Neural progenitor cell (in vitro differentiated cells): ENCODE measurements around the gene DDX27. TPM values are rescaled to one million over a fixed set of nuclear protein-coding genes. Genes with fewer than 3 reads are reported as not detected.

Experiments used
- DNase-seq: peaks from one replicate; pipeline ENCODE4 v3.0.0-alpha.2; 2016; ENCODE audit warnings: low spot score
- H2AFZ ChIP-seq: fragments of 200-600 bp; sonication (generic); replicated peaks from 2 replicates; pipeline ENCODE4 v1.6.1; 2016; ENCODE audit warnings: antibody characterized with exemption
- H3F3A ChIP-seq: fragments of 200-600 bp; sonication (generic); 2 replicates; pipeline ENCODE4 v1.6.1; 2016; ENCODE audit warnings: antibody characterized with exemption, low read depth
- H3K27ac ChIP-seq: fragments of 200-600 bp; sonication (generic); 2 replicates; pipeline ENCODE4 v1.5.1; 2016; ENCODE audit warnings: mild to moderate bottlenecking
- H3K27me3 ChIP-seq: fragments of 200-600 bp; sonication (generic); 2 replicates; pipeline ENCODE4 v1.6.1; 2016; ENCODE audit warnings: mild to moderate bottlenecking, moderate library complexity
- H3K36me3 ChIP-seq: fragments of 200-600 bp; sonication (generic); 2 replicates; pipeline ENCODE4 v1.5.1; 2016
- H3K4me1 ChIP-seq: fragments of 200-600 bp; sonication (generic); 2 replicates; pipeline ENCODE4 v1.6.1; 2016; ENCODE audit warnings: mixed run types
- H3K4me2 ChIP-seq: fragments of 200-600 bp; sonication (generic); 2 replicates; pipeline ENCODE4 v1.6.1; 2016
- H3K4me3 ChIP-seq: fragments of 200-600 bp; sonication (generic); 2 replicates; pipeline ENCODE4 v1.5.1; 2016
- H3K79me2 ChIP-seq: fragments of 200-600 bp; sonication (generic); 2 replicates; pipeline ENCODE4 v1.6.1; 2016; ENCODE audit warnings: low read depth
- H3K9ac ChIP-seq: fragments of 200-600 bp; sonication (generic); 2 replicates; pipeline ENCODE4 v1.6.1; 2016
- H3K9me3 ChIP-seq: fragments of 200-600 bp; sonication (generic); 2 replicates; pipeline ENCODE4 v1.5.1; 2016; ENCODE audit warnings: low read depth
- H4K20me1 ChIP-seq: fragments of 200-600 bp; sonication (generic); 2 replicates; pipeline ENCODE4 v1.6.1; 2016; ENCODE audit warnings: low read depth
- H3K27ac Mint-ChIP-seq: 3 replicates; pipeline ENCODE4 v1.8.0; 2021; ENCODE audit warnings: mixed read lengths
- H3K27me3 Mint-ChIP-seq: 2 replicates; pipeline ENCODE4 v1.8.0; 2022; ENCODE audit warnings: low read depth, mild to moderate bottlenecking, inconsistent platforms, moderate library complexity, mixed read lengths; ENCODE audit not compliant: insufficient read depth
- H3K36me3 Mint-ChIP-seq: 3 replicates; pipeline ENCODE4 v1.8.0; 2021; ENCODE audit warnings: mixed read lengths
- H3K4me1 Mint-ChIP-seq: 3 replicates; pipeline ENCODE4 v1.8.0; 2021; ENCODE audit warnings: mixed read lengths
- H3K4me3 Mint-ChIP-seq: 3 replicates; pipeline ENCODE4 v1.8.0; 2021; ENCODE audit warnings: mild to moderate bottlenecking, moderate library complexity, mixed read lengths
- H3K9me3 Mint-ChIP-seq: 3 replicates; pipeline ENCODE4 v1.8.0; 2020; ENCODE audit warnings: mixed read lengths
- CTCF ChIP-seq: fragments of 200-600 bp; sonication (generic); IDR thresholded peaks from 2 replicates; pipeline ENCODE4 v1.5.1; 2017; ENCODE audit warnings: antibody characterized with exemption, mild to moderate bottlenecking
- EZH2 ChIP-seq: fragments of 200-600 bp; sonication (generic); IDR thresholded peaks from 2 replicates; pipeline ENCODE4 v1.6.1; 2017; ENCODE audit warnings: antibody characterized with exemption, mild to moderate bottlenecking, moderate library complexity
- EZH2phosphoT487 ChIP-seq: fragments of 200-600 bp; sonication (generic); IDR thresholded peaks from 2 replicates; pipeline ENCODE4 v1.6.1; 2017; ENCODE audit warnings: antibody characterized with exemption
- total RNA-seq: library from RNA; depleted of rRNA; stranded (reverse); fragments of >200 nt; gene quantifications from 2 replicates; pipeline ENCODE4 v1.2.3, GENCODE V29; 2015; ENCODE audit warnings: low replicate concordance

Gene DDX27
- total RNA-seq, 1 donor from 2014 or later, result 27.3 TPM

- Histone ChIP-seq H3K36me3 (no peaks in the 10 kb centered on the region), H3K9ac (no peak overlapping the region), H3F3A (no peaks in the 10 kb centered on the region), H4K20me1 (no peaks in the 10 kb centered on the region), H3K27me3 (no peaks in the 10 kb centered on the region), H3K4me1 (no peaks in the 10 kb centered on the region), H3K4me2 (no peak overlapping the region), H3K27ac (no peak overlapping the region), H3K79me2 (no peaks in the 10 kb centered on the region), H2AFZ (no peak overlapping the region), H3K9me3 (no peaks in the 10 kb centered on the region), H3K4me3 (no peak overlapping the region)
- Mint-ChIP-seq H3K9me3 (no peaks in the 10 kb centered on the region), H3K27ac (no peak overlapping the region), H3K36me3 (peaks cover 20% of the 10 kb centered on the region), H3K4me3 (no peak overlapping the region), H3K27me3 (peaks cover 5% of the 10 kb centered on the region), H3K4me1 (no peaks in the 10 kb centered on the region)
- no peak for DNase-seq
- TF ChIP-seq CTCF, result no peak
- no peak for TF ChIP-seq EZH2phosphoT487
- TF ChIP-seq EZH2, result no peak
Measured at GRCh38 chr20:49230561-49231133, 11.4 kb downstream of the DDX27 start.

DNA sequence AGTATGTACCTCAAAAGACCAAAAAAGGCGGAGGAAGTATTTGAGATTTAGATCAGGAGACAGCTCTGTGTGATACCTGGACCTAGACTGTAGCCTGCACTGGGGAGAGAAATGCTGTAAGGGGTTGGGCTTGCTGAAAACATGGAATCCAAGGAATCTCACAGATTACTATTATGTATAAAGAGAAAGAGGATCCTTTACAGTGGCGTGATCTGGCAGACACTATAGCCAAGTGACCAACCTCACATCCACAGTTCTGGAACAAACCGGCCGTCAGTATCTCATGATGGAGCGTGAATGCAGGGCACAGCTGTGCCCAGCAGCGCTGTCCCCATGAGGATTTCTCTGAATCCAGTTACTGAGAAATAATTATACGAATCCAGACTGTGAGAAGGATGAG lies 12.3 kb downstream of the DDX27 start:
- Mint-ChIP-seq H3K27me3 (peaks cover 5% of the 10 kb centered on the region), H3K4me1 (no peaks in the 10 kb centered on the region), H3K9me3 (no peaks in the 10 kb centered on the region), H3K27ac (no peak overlapping the region), H3K36me3 (peaks cover 16% of the 10 kb centered on the region), H3K4me3 (no peak overlapping the region)
- no peak for DNase-seq
- Histone ChIP-seq H3K27me3 (no peaks in the 10 kb centered on the region), H2AFZ (no peak overlapping the region), H3K4me2 (no peak overlapping the region), H3K79me2 (no peaks in the 10 kb centered on the region), H3K9ac (no peak overlapping the region), H3K36me3 (no peaks in the 10 kb centered on the region), H3K4me3 (no peak overlapping the region), H4K20me1 (no peaks in the 10 kb centered on the region), H3K9me3 (no peaks in the 10 kb centered on the region), H3K27ac (no peak overlapping the region), H3F3A (peaks cover 4% of the 10 kb centered on the region), H3K4me1 (no peaks in the 10 kb centered on the region)
- no peak for TF ChIP-seq EZH2
- TF ChIP-seq EZH2phosphoT487, result no peak
- no peak for TF ChIP-seq CTCF

DNA sequence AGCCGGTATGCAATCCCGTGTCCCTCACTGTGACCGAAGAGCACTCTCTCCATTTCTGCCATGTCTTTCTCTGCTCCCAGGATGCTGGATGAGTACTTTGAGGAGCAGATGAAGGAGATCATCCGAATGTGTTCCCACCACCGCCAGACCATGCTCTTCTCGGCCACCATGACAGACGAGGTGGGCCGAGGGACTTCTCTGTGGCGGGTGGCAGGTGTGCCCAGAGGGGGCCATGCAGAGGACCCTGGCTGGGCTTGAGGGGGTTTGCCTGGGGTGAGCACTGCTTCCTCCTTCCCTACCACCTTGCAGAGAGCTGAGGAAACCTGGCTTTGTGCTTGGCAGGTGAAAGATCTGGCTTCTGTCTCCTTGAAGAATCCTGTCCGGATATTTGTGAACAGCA lies 14.0 kb downstream of the DDX27 start:
- H3K36me3 ChIP-seq, result no peaks in the 10 kb centered on the region
- H3K9me3 Mint-ChIP-seq, result no peaks in the 10 kb centered on the region
- no peak overlapping the region for H3K27ac Mint-ChIP-seq
- no peak overlapping the region for H3K27ac ChIP-seq
- peaks cover 5% of the 10 kb centered on the region for H3K27me3 Mint-ChIP-seq
- no peak overlapping the region for H2AFZ ChIP-seq
- no peak overlapping the region for H3K4me2 ChIP-seq
- no peaks in the 10 kb centered on the region for H3K27me3 ChIP-seq
- DNase-seq, result no peak
- peaks cover 21% of the 10 kb centered on the region for H3F3A ChIP-seq
- no peaks in the 10 kb centered on the region for H3K9me3 ChIP-seq
- peaks cover 5% of the 10 kb centered on the region for H3K4me1 ChIP-seq
- no peaks in the 10 kb centered on the region for H4K20me1 ChIP-seq
- H3K9ac ChIP-seq, result no peak overlapping the region
- H3K4me1 Mint-ChIP-seq, result peaks cover 5% of the 10 kb centered on the region
- H3K36me3 Mint-ChIP-seq, result peaks cover 19% of the 10 kb centered on the region
- no peak overlapping the region for H3K4me3 Mint-ChIP-seq
- TF ChIP-seq EZH2, result no peak
- TF ChIP-seq CTCF, result no peak
- TF ChIP-seq EZH2phosphoT487, result no peak
- no peak overlapping the region for H3K4me3 ChIP-seq
- H3K79me2 ChIP-seq, result no peaks in the 10 kb centered on the region
